CD8-positive, alpha-beta memory T cell (primary cell): ENCODE results near the gene PPP1R12C. TPM values are rescaled to one million over a fixed set of nuclear protein-coding genes. Genes with fewer than 3 reads are reported as not detected.

Source experiments
- CTCF ChIA-PET: fragments of 350-600 bp; sonication (Branson Sonifier 250); formaldehyde crosslinking; loops from one replicate; lab custom pipeline; 2021; ENCODE audit warnings: antibody characterized with exemption; lab: Charles Lee
- POLR2A ChIA-PET: fragments of 350-600 bp; sonication (Branson Sonifier 250); formaldehyde crosslinking; loops from one replicate; lab custom pipeline; 2021; ENCODE audit warnings: antibody characterized with exemption; lab: Charles Lee
- DNase-seq, 5 donors: peaks; one replicate each; pipeline versions ENCODE4 v3.0.0 to v3.0.0-alpha.2; 2020 to 2022; ENCODE audit warnings: mixed read lengths in 1 of 5
- H3K27ac ChIP-seq: one replicate; pipeline ENCODE4 v1.7.0; 2013; ENCODE audit warnings: low read depth, mild to moderate bottlenecking, low read length, moderate library complexity
- H3K27me3 ChIP-seq: 2 replicates; pipeline ENCODE4 v1.7.0; 2013; ENCODE audit warnings: low read length, mild to moderate bottlenecking; ENCODE audit not compliant: insufficient read depth, poor library complexity, severe bottlenecking
- H3K36me3 ChIP-seq: 2 replicates; pipeline ENCODE4 v1.7.0; 2013; ENCODE audit warnings: mild to moderate bottlenecking, low read length, moderate library complexity; ENCODE audit not compliant: insufficient read depth
- H3K4me1 ChIP-seq: 2 replicates; pipeline ENCODE4 v1.7.0; 2013; ENCODE audit warnings: mild to moderate bottlenecking, low read length, moderate library complexity; ENCODE audit not compliant: insufficient read depth
- H3K4me3 ChIP-seq: 2 replicates; pipeline ENCODE4 v1.7.0; 2013; ENCODE audit warnings: mild to moderate bottlenecking, low read length
- H3K9me3 ChIP-seq: 2 replicates; pipeline ENCODE4 v1.7.0; 2013; ENCODE audit warnings: mild to moderate bottlenecking, low read length
- H3K27ac Mint-ChIP-seq, 8 donors: one replicate each; pipeline ENCODE4 v1.8.0; 2020 to 2021; ENCODE audit warnings: mixed read lengths in 8 of 8, mild to moderate bottlenecking in 6 of 8, inconsistent platforms in 3 of 8, moderate library complexity in 3 of 8
- H3K27me3 Mint-ChIP-seq, 2 donors: one replicate each; pipeline ENCODE4 v1.8.0; 2020 to 2021; ENCODE audit warnings: mixed read lengths in 2 of 2, mild to moderate bottlenecking in 1 of 2, moderate library complexity in 1 of 2
- H3K36me3 Mint-ChIP-seq, 3 donors: one replicate each; pipeline ENCODE4 v1.8.0; 2020 to 2021; ENCODE audit warnings: mixed read lengths in 3 of 3, inconsistent platforms in 1 of 3, mild to moderate bottlenecking in 1 of 3
- H3K4me1 Mint-ChIP-seq, 3 donors: one replicate each; pipeline ENCODE4 v1.8.0; 2020 to 2021; ENCODE audit warnings: mixed read lengths in 3 of 3, inconsistent platforms in 1 of 3, mild to moderate bottlenecking in 1 of 3
- H3K4me3 Mint-ChIP-seq, 7 donors: one replicate each; pipeline ENCODE4 v1.8.0; 2020 to 2021; ENCODE audit warnings: mixed read lengths in 7 of 7, mild to moderate bottlenecking in 6 of 7, moderate library complexity in 4 of 7, inconsistent platforms in 2 of 7
- H3K9me3 Mint-ChIP-seq, 5 donors: one replicate each; pipeline ENCODE4 v1.8.0; 2020 to 2022; ENCODE audit warnings: mixed read lengths in 5 of 5, mild to moderate bottlenecking in 3 of 5, moderate library complexity in 2 of 5, inconsistent platforms in 1 of 5
- polyA plus RNA-seq: library from polyadenylated mRNA; unstranded; fragments of 300-500 nt; fragmentation: Illumina TruSeq; gene quantifications from one replicate; pipeline ENCODE4 v1.2.3, GENCODE V29; 2021
- total RNA-seq, 2 experiments: library from RNA; stranded (reverse); gene quantifications; one replicate each; pipeline ENCODE4 v1.2.3, GENCODE V29; 2021

The PPP1R12C gene
- total and polyA plus RNA-seq, 3 experiments from 2014 or later = 7.7 to 98.3 (median 95.4) TPM

DNA sequence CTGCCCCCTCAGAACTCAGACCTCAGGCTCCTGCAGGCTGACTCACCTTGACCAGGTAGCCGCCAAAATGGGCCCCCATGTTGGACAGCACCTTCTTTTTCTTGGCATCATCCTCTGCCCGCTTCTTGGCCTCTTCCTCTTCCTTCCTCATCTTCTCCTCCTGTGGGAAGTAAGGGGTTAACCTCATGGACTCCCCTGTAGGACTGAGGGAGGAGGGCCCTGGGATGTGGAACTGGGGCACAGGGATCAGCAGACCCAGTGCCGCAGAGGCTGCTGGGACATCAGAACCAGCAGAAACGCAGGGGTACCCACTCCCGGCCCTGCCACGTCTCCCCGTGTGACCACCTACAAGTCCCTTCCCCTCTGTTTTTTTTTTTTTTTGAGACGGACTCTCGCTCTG lies 20.5 kb upstream of the PPP1R12C start:
- no peak overlapping the region for H3K27ac Mint-ChIP-seq
- ChIA-PET CTCF (no interaction called here), POLR2A (no interaction called here)
- Histone ChIP-seq H3K4me1 (no peaks in the 10 kb centered on the region), H3K4me3 (no peak overlapping the region), H3K27ac (no peak overlapping the region), H3K36me3 (no peaks in the 10 kb centered on the region), H3K9me3 (no peaks in the 10 kb centered on the region), H3K27me3 (peaks cover 12% of the 10 kb centered on the region)
- H3K9me3 Mint-ChIP-seq = no peaks in the 10 kb centered on the region
- peaks cover 0 to 5% (median 0%) of the 10 kb centered on the region in 3 donors for H3K4me1 Mint-ChIP-seq
- peaks cover 38 to 47% of the 10 kb centered on the region in 2 donors for H3K27me3 Mint-ChIP-seq
- no peak overlapping the region for H3K4me3 Mint-ChIP-seq
- DNase-seq = no peak
- no peaks in the 10 kb centered on the region for H3K36me3 Mint-ChIP-seq

DNA sequence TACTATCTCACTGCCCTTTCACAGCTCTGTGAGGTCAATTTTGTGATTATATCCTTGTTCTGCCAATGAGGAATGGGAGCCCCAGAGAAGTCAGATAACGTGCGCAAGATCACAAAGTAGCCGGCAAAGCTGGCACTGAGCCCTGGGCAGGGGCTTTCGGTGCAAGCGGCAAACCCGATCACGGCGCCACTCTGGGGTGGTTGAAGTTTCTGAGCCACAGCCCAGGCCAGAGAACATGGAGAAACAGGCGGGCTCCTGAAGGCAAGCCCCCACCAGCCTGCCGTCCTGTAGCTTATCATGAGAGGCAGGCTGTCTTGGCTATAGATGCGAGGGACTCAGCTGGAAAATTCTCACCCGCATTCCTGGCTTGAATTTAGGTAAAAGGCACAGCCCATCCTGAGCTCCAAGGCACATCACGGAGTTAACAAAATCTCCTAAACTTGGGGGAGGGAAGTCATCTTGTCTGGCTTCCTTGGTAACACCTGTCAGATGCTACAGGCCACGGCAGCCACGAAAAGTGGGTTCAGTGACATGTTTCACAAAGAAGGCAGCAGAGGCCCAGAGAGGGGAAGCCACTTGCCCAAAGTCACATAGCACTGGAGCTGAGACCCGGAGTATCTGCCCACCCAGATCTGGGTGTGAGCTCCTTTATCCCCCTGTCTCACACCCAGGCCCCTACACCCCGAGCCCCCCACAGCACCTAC lies 19.1 kb upstream of the PPP1R12C start:
- ChIA-PET POLR2A (no interaction called here), CTCF (interaction anchor here (1.5 kb wide), 1 partner anchor 368 kb away, joined by 8 read pairs; no protein-coding TSS in a partner anchor)
- Mint-ChIP-seq H3K9me3 (no peaks in the 10 kb centered on the region), H3K36me3 (no peaks in the 10 kb centered on the region), H3K27ac (no peak overlapping the region), H3K4me3 (no peak overlapping the region), H3K4me1 (peaks cover 0 to 5% (median 0%) of the 10 kb centered on the region in 3 donors), H3K27me3 (peaks cover 36 to 56% of the 10 kb centered on the region in 2 donors)
- Histone ChIP-seq H3K36me3 (no peaks in the 10 kb centered on the region), H3K4me1 (no peaks in the 10 kb centered on the region), H3K9me3 (no peaks in the 10 kb centered on the region), H3K27me3 (peaks cover 8% of the 10 kb centered on the region), H3K27ac (no peak overlapping the region), H3K4me3 (no peak overlapping the region)
- DNase-seq = no peak

GRCh38 chr19:55134736-55135135 lies 17.3 kb upstream of the PPP1R12C start:
- H3K4me3 ChIP-seq = no peak overlapping the region
- no peak for DNase-seq
- no peaks in the 10 kb centered on the region for H3K9me3 ChIP-seq
- ChIA-PET POLR2A (no interaction called here), CTCF (interaction anchor here (1.4 kb wide), 1 partner anchor 283 kb away, joined by 3 read pairs; no protein-coding TSS in a partner anchor)
- Mint-ChIP-seq H3K4me3 (no peak overlapping the region), H3K9me3 (no peaks in the 10 kb centered on the region), H3K27me3 (peaks cover 35 to 58% of the 10 kb centered on the region in 2 donors), H3K4me1 (no peaks in the 10 kb centered on the region), H3K36me3 (no peaks in the 10 kb centered on the region), H3K27ac (no peak overlapping the region)
- H3K4me1 ChIP-seq = no peaks in the 10 kb centered on the region
- no peak overlapping the region for H3K27ac ChIP-seq
- H3K36me3 ChIP-seq = no peaks in the 10 kb centered on the region
- no peaks in the 10 kb centered on the region for H3K27me3 ChIP-seq

DNA sequence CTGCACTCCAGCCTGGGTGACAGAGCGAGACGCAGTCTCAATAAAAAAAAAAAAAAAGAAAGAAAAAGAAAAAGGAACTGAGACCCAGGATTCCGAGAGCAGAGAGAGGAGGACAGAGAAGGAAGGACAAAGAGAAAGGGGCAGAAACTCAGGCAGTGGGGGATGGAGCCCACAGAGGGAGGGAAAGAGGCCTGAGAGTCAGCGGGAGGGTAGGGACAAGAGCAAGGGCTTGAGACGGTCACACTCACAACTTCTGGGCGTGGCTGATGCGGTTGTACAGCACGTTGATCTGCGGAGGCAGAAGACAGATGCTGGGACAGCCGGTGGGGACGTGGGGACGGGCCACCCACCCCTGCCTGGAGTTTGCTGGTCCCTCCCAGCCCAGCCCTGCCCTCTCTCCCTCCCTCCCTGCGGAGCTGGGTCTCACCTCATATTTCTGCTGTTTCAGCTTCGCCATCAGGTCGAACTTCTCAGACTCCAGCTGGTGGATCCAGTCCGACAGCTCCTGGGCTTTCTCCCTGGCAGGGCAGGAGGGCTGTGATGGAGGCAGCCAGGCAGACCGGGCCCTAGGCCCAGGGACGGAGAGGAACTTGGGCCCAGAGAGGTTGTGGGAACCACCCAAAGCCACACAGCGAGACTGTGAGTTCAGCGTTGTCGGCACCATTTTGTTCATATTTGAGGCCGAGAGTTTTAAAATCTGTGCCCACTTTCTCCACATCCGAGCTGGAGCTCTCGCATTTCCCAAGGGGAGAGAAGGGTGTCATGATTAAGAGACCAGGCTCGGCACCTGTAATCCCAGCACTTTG lies 16.4 kb upstream of the PPP1R12C start:
- H3K9me3 ChIP-seq = no peaks in the 10 kb centered on the region
- no peaks in the 10 kb centered on the region for H3K4me1 ChIP-seq
- CTCF ChIA-PET = no interaction called here
- no peak for DNase-seq
- no peaks in the 10 kb centered on the region for H3K9me3 Mint-ChIP-seq
- H3K36me3 ChIP-seq = no peaks in the 10 kb centered on the region
- H3K27ac ChIP-seq = no peak overlapping the region
- H3K27me3 ChIP-seq = no peaks in the 10 kb centered on the region
- peaks cover 32 to 60% of the 10 kb centered on the region in 2 donors for H3K27me3 Mint-ChIP-seq
- no peaks in the 10 kb centered on the region for H3K36me3 Mint-ChIP-seq
- H3K4me1 Mint-ChIP-seq = no peaks in the 10 kb centered on the region
- POLR2A ChIA-PET = interaction anchor here (0.7 kb wide), 1 partner anchor 328 kb away, joined by 5 read pairs; the partner anchor contains the start of gene ISOC2
- no peak overlapping the region for H3K4me3 ChIP-seq
- H3K27ac Mint-ChIP-seq = no peak overlapping the region
- no peak overlapping the region for H3K4me3 Mint-ChIP-seq

DNA sequence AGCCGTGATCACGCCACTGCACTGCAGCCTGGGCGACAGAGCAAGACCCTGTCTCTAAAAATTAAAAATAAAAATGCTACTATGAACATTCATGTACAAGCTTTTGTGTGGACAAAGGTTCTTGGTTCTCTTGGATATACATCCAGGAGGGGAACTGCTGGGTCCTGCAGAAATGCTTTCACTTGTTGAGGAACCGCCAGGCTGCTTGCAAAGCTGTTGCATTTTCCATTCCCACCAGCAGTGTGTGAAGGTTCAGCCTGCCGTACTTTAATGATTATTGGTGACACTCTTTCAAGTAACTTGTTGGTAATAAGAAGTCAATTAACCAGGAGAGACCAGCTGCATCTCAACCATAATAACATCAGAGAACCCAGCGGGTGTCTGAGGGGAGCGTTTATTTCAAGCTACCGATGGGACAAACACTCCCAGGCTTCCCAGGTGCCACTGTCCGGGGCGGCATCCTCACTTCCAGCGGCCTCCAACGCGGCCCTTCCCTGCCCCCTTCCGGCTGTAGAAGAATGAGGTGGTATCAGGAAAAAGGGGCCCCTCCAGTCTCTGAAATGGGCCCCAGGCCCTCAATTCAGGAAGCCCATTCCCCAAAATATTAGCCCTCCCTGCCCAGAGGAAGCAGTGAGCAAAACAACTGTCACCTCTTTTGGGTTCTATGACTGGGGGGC lies 15.2 kb upstream of the PPP1R12C start:
- H3K27me3 Mint-ChIP-seq = peaks cover 33 to 60% of the 10 kb centered on the region in 2 donors
- Histone ChIP-seq H3K9me3 (no peaks in the 10 kb centered on the region), H3K4me3 (no peak overlapping the region), H3K27me3 (no peaks in the 10 kb centered on the region), H3K36me3 (no peaks in the 10 kb centered on the region), H3K4me1 (no peaks in the 10 kb centered on the region), H3K27ac (no peak overlapping the region)
- H3K4me1 Mint-ChIP-seq = no peaks in the 10 kb centered on the region
- ChIA-PET POLR2A (no interaction called here), CTCF (interaction anchor here (1.2 kb wide), 1 partner anchor 9 kb away, joined by 4 read pairs; no protein-coding TSS in a partner anchor)
- no peaks in the 10 kb centered on the region for H3K9me3 Mint-ChIP-seq
- no peak overlapping the region for H3K27ac Mint-ChIP-seq
- no peak overlapping the region for H3K4me3 Mint-ChIP-seq
- no peak for DNase-seq
- H3K36me3 Mint-ChIP-seq = no peaks in the 10 kb centered on the region

GRCh38 chr19:55131421-55131820 lies 14.0 kb upstream of the PPP1R12C start:
- Histone ChIP-seq H3K4me3 (no peak overlapping the region), H3K9me3 (no peaks in the 10 kb centered on the region), H3K27me3 (no peaks in the 10 kb centered on the region), H3K36me3 (no peaks in the 10 kb centered on the region), H3K4me1 (no peaks in the 10 kb centered on the region), H3K27ac (no peak overlapping the region)
- Mint-ChIP-seq H3K36me3 (peaks cover 0 to 3% (median 0%) of the 10 kb centered on the region in 3 donors), H3K27me3 (peaks cover 31 to 64% of the 10 kb centered on the region in 2 donors), H3K4me3 (no peak overlapping the region), H3K27ac (no peak overlapping the region), H3K4me1 (no peaks in the 10 kb centered on the region), H3K9me3 (no peaks in the 10 kb centered on the region)
- CTCF ChIA-PET = interaction anchor here (1.2 kb wide), 1 partner anchor 10 kb away, joined by 4 read pairs; no protein-coding TSS in a partner anchor
- DNase-seq = no peak
- POLR2A ChIA-PET = no interaction called here

GRCh38 chr19:55119053-55119452 lies 1.6 kb upstream of the PPP1R12C start:
- no peak for DNase-seq
- H3K9me3 Mint-ChIP-seq = no peaks in the 10 kb centered on the region
- Histone ChIP-seq H3K9me3 (no peaks in the 10 kb centered on the region), H3K27ac (no peak overlapping the region), H3K36me3 (no peaks in the 10 kb centered on the region), H3K27me3 (no peaks in the 10 kb centered on the region), H3K4me3 (no peak overlapping the region), H3K4me1 (peaks cover 25% of the 10 kb centered on the region)
- peaks cover 15 to 21% of the 10 kb centered on the region in 2 donors for H3K27me3 Mint-ChIP-seq
- ChIA-PET CTCF (interaction anchor here (1.9 kb wide), 1 partner anchor 22 kb away, joined by 8 read pairs; no protein-coding TSS in a partner anchor), POLR2A (interaction anchor here (2.3 kb wide), 1 partner anchor 135 kb away, joined by 8 read pairs; no protein-coding TSS in a partner anchor)
- peak overlapping the region; percentile 72 to 100 (median 92) for H3K4me3 Mint-ChIP-seq
- peaks cover 0 to 19% (median 0%) of the 10 kb centered on the region in 3 donors for H3K36me3 Mint-ChIP-seq
- peaks cover 30 to 46% (median 31%) of the 10 kb centered on the region in 3 donors for H3K4me1 Mint-ChIP-seq
- peak overlapping the region in 5 of 8 donors; percentile 39 to 78 (median 75) for H3K27ac Mint-ChIP-seq
